GM12873 (cell line): ENCODE measurements around the gene C6orf58.

Experiments used
- TF ChIP-seq, protein P1 (sequence below): IDR thresholded peaks from 2 replicates; pipeline ENCODE4 v1.5.1; 2012; ENCODE audit warnings: low read depth, mild to moderate bottlenecking, moderate library complexity, low read length, control low read depth; ENCODE audit not compliant: insufficient read depth; ENCODE audit errors: missing control alignments

The C6orf58 gene

DNA sequence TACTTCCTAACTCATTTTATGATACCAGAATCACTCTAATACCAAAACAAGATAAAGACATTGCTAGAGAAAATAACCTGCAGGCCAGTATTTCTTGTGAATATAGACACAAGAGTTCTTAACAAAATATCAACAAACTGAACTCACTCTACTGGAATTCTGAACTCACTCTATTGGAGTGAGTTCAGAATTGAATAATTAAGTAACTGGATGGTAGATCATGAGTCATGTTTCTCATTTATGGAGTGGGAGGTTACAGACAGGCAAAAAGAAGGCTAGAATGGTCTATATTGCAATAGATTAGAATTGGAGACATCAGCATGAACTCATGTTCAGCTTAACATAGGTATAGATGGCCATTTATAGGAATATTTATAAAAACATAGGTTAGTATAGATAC is 26.6 kb upstream of the C6orf58 start:
- TF ChIP-seq, protein P1, sequence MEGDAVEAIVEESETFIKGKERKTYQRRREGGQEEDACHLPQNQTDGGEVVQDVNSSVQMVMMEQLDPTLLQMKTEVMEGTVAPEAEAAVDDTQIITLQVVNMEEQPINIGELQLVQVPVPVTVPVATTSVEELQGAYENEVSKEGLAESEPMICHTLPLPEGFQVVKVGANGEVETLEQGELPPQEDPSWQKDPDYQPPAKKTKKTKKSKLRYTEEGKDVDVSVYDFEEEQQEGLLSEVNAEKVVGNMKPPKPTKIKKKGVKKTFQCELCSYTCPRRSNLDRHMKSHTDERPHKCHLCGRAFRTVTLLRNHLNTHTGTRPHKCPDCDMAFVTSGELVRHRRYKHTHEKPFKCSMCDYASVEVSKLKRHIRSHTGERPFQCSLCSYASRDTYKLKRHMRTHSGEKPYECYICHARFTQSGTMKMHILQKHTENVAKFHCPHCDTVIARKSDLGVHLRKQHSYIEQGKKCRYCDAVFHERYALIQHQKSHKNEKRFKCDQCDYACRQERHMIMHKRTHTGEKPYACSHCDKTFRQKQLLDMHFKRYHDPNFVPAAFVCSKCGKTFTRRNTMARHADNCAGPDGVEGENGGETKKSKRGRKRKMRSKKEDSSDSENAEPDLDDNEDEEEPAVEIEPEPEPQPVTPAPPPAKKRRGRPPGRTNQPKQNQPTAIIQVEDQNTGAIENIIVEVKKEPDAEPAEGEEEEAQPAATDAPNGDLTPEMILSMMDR = no peak

DNA sequence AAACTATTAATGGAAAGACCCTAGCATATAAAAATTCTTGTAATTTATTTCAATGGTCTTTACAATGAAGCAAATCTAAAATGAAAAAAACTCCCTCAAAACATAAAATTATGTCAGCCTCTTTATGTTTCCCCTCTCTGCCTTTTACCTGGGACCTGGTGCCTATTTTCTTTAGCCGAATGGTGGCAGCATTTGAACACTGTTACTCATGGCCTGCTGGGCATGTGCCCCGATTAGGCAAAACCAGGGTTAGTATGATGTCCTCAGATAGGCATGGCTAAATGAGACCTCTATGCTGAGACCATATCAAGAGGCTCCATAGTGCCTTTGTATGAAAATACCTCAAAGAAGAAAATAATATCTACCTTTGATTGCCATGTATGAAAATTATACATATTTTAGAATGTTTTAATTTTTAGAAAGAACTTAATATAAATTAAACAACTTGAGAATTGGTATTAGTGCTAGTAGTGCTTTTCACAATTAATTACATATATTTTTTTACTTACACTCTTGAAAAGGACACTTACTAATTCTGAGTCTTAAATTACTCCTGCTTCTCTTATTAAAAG is 22.5 kb upstream of the C6orf58 start:
- TF ChIP-seq, protein P1 = peak; percentile 49

DNA sequence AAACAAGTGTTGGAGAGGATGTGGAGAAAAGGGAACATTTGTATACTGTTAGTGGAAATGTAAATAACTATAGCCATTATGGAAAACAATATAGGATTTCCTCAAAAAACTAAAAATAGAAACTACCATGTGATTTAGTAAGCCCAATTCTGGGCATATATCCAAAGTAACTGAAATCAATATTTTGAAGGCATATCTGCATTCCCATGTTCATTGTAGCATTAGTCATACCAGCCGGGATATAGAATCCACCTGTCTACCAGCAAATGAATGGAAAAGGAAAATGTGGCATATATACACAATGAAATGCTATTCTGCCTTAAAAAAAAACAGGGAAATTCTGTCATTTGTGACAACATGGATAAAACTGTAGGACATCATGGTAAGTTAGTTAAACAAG is 15.3 kb upstream of the C6orf58 start:
- TF ChIP-seq, protein P1 = no peak

DNA sequence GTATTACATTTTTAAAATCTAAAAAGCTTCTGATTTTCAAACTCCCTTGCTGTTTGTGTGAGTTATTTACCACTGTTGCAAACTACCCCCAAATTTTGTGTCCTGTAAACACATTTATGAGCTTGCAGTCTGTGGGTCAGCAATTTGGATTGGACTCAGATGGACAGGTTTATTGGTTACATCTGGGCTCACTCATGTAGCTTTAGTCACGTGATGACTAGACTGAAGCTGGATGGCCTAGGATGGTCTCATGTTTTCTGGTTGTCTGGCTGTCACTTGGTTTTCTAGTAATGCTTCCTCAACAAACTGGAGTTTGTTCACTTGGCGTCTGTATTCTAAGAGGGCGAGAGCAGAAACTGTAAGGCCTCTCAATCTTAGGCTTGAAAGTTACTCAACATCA is 12.2 kb upstream of the C6orf58 start:
- TF ChIP-seq, protein P1 = no peak

DNA sequence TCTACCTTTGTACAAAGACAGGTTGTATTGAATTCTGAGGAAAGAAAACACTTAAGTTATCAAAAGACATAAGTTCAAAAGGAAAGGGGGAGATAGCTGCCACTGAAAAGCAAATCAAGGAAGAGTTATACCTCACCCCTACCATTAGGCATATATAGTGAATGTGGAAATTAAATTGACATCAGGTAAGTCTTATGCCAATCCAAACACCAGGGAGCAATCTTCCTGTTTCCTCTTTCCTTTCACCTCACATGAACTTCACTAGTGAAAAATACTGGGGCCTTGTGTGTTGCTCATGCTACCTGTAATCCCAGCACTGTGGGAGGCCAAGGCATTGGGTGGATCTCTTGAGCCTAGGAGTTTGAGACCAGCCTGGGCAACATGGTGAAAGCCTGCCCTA is 10.9 kb upstream of the C6orf58 start:
- TF ChIP-seq, protein P1 = no peak

DNA sequence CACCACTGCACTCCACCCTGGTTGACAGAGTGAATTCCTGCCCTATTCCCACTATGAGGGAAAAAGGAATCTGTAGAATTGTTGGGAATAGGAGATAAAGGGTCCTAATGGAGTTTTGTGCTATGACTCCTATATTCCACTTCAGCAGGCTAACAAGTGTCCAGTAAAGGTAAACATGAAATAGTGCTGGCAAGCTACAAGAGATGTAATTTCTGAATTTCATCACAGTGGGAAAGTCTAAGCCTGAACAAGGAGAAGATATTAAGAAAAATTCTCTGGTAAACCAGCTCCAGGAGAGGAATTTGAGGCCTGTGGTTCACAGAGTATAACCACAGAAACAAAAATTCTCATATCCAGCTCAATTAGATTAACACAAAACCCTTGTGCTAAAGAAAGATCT is 10.3 kb upstream of the C6orf58 start:
- TF ChIP-seq, protein P1 = no peak

DNA sequence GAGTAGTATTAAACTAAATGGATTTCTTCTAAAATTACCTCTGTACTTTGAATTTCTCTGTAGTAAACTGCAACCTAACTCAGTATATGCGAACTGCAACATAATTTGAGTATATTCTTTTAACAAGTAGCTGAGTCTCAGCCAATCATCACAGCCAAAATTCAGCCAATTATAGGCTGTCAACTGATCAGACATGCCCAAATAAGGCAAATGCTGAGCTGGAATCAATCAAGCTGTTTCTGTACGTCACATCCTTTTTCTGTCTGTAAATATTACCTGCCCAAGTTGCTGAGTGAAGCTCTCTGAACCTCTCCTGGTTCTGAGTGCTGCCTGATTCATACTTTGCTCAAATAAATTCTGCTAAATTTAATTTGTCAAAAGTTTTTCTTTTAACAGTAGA is 9.5 kb upstream of the C6orf58 start:
- TF ChIP-seq, protein P1 = no peak

DNA sequence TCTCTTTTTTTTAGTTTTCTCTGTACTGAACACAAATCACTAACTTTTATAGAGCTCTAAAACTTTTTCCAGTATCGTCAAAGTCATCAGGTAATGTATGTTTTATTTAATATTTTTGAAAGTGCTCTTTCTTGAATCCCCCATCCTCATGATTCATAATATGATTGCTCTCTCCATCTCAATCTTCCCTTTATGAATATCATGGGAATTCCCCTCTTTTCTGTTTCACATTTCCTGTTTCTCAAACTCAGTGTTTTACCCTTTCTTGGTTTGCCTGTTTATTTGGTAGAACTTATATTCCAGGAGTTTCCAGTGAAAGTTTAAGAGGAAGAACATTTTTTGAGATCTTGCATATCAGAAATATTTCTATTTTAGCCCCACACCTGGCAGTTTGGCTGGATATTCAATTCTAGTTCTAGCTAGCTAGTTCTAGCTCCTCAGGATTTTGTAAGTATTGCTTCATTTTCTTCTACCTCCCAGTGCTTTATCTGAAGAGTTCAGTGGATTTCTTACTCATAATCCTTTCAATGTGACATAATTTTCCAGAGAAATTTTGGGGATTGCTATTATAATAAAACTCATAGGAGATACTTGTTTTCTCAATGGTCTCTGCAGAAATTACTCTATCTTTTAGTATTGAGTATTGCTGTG is 6.1 kb upstream of the C6orf58 start:
- TF ChIP-seq, protein P1 = no peak
